Activated naive CD4-positive, alpha-beta T cell treated with anti-CD3 and anti-CD28 coated beads for 36 hours (primary cell): ENCODE results near the gene CRACR2B. TPM values are rescaled to one million over a fixed set of nuclear protein-coding genes. Genes with fewer than 3 reads are reported as not detected.

ENCODE experiments used
- CTCF ChIA-PET: fragments of 350-600 bp; sonication (Branson Sonifier 250); formaldehyde crosslinking; loops from one replicate; lab custom pipeline; 2021; ENCODE audit warnings: antibody characterized with exemption; lab: Charles Lee
- DNase-seq: peaks from one replicate; pipeline ENCODE4 v3.0.0-alpha.2; 2020
- H3K27ac Mint-ChIP-seq: one replicate; pipeline ENCODE4 v1.8.0; 2021; ENCODE audit warnings: mild to moderate bottlenecking, mixed read lengths
- H3K27me3 Mint-ChIP-seq: one replicate; pipeline ENCODE4 v1.8.0; 2021; ENCODE audit warnings: low read depth, mixed read lengths
- H3K36me3 Mint-ChIP-seq: one replicate; pipeline ENCODE4 v1.8.0; 2021; ENCODE audit warnings: low read depth, mixed read lengths
- H3K4me1 Mint-ChIP-seq: one replicate; pipeline ENCODE4 v1.8.0; 2021; ENCODE audit warnings: low read depth, mixed read lengths
- H3K4me3 Mint-ChIP-seq: one replicate; pipeline ENCODE4 v1.8.0; 2021; ENCODE audit warnings: mild to moderate bottlenecking, moderate library complexity, mixed read lengths
- H3K9me3 Mint-ChIP-seq: one replicate; pipeline ENCODE4 v1.8.0; 2021; ENCODE audit warnings: mixed read lengths
- intact Hi-C: fragments of 100-400 bp; cut with micrococcal nuclease; formaldehyde crosslinking; loops from one replicate; pipeline ENCODE4 v1.15.1; 2023
- total RNA-seq, 2 experiments: library from RNA; stranded (reverse); gene quantifications; one replicate each; pipeline ENCODE4 v1.2.3, GENCODE V29; 2021

The CRACR2B gene
- total RNA-seq, 2 experiments from 2014 or later: 0.32 to 0.41 TPM

- no peak for DNase-seq
- H3K4me1 Mint-ChIP-seq: peaks cover 35% of the 10 kb centered on the region
- peaks cover 28% of the 10 kb centered on the region for H3K36me3 Mint-ChIP-seq
- H3K9me3 Mint-ChIP-seq: no peaks in the 10 kb centered on the region
- CTCF ChIA-PET: interaction anchor here (0.6 kb wide), 1 partner anchor 128 kb away, joined by 4 read pairs; no protein-coding TSS in a partner anchor
- H3K27ac Mint-ChIP-seq: peak overlapping the region; percentile 97
- H3K4me3 Mint-ChIP-seq: peak overlapping the region; percentile 84
- intact Hi-C loops: loop anchor here (1.0 to 5.0 kb wide), 6 partner anchors 11 to 356 kb away; partner anchors contain the start of genes CHID1, POLR2L, PTDSS2 and TSPAN4
- no peaks in the 10 kb centered on the region for H3K27me3 Mint-ChIP-seq
Observed at GRCh38 chr11:808427-809286, 19.1 kb upstream of the CRACR2B start.

- peaks cover 31% of the 10 kb centered on the region for H3K36me3 Mint-ChIP-seq
- H3K4me1 Mint-ChIP-seq: peaks cover 33% of the 10 kb centered on the region
- DNase-seq: peak; percentile 99
- CTCF ChIA-PET: no interaction called here
- H3K27ac Mint-ChIP-seq: peak within 1 kb of the TSS; percentile 97
- no peaks in the 10 kb centered on the region for H3K27me3 Mint-ChIP-seq
- peak within 1 kb of the TSS; percentile 84 for H3K4me3 Mint-ChIP-seq
- intact Hi-C loops: loop anchor here (1.0 to 5.0 kb wide), 6 partner anchors 10 to 357 kb away; partner anchors contain the start of genes CHID1, POLR2L, PTDSS2 and TSPAN4
- no peaks in the 10 kb centered on the region for H3K9me3 Mint-ChIP-seq
Observed at GRCh38 chr11:809287-810039, 18.3 kb upstream of the CRACR2B start, which contains the start of gene RPLP2. Gene RPLP2, plus strand, starts transcription at chr11:809967. Its CDS starts 268 bp downstream, at chr11:810235.

GRCh38 chr11:810040-810567, 17.6 kb upstream of the CRACR2B start:
- Mint-ChIP-seq H3K36me3 (peaks cover 31% of the 10 kb centered on the region), H3K4me3 (peak overlapping the region; percentile 84), H3K9me3 (no peaks in the 10 kb centered on the region), H3K27me3 (no peaks in the 10 kb centered on the region), H3K4me1 (peaks cover 33% of the 10 kb centered on the region), H3K27ac (peak overlapping the region; percentile 97)
- no peak for DNase-seq
- CTCF ChIA-PET: interaction anchor here (0.7 kb wide), 1 partner anchor 134 kb away, joined by 3 read pairs; no protein-coding TSS in a partner anchor
- intact Hi-C loops: no loop called here

- intact Hi-C loops: no loop called here
- peak overlapping the region; percentile 84 for H3K4me3 Mint-ChIP-seq
- DNase-seq: no peak
- no peaks in the 10 kb centered on the region for H3K27me3 Mint-ChIP-seq
- H3K27ac Mint-ChIP-seq: peak overlapping the region; percentile 32
- H3K9me3 Mint-ChIP-seq: no peaks in the 10 kb centered on the region
- H3K4me1 Mint-ChIP-seq: peaks cover 30% of the 10 kb centered on the region
- peaks cover 31% of the 10 kb centered on the region for H3K36me3 Mint-ChIP-seq
- CTCF ChIA-PET: no interaction called here
Observed at GRCh38 chr11:811446-812245, 16.1 kb upstream of the CRACR2B start.

GRCh38 chr11:812390-812789, 15.3 kb upstream of the CRACR2B start:
- Mint-ChIP-seq H3K9me3 (no peaks in the 10 kb centered on the region), H3K36me3 (peaks cover 31% of the 10 kb centered on the region), H3K27ac (no peak overlapping the region), H3K4me1 (peaks cover 30% of the 10 kb centered on the region), H3K27me3 (no peaks in the 10 kb centered on the region), H3K4me3 (peak overlapping the region; percentile 84)
- DNase-seq: no peak
- CTCF ChIA-PET: no interaction called here
- intact Hi-C loops: no loop called here

GRCh38 chr11:813072-813455, 14.7 kb upstream of the CRACR2B start:
- Mint-ChIP-seq H3K4me1 (peaks cover 26% of the 10 kb centered on the region), H3K36me3 (peaks cover 30% of the 10 kb centered on the region), H3K4me3 (no peak overlapping the region), H3K27ac (no peak overlapping the region), H3K27me3 (no peaks in the 10 kb centered on the region), H3K9me3 (no peaks in the 10 kb centered on the region)
- intact Hi-C loops: no loop called here
- CTCF ChIA-PET: no interaction called here
- no peak for DNase-seq

- intact Hi-C loops: no loop called here
- no peak for DNase-seq
- H3K36me3 Mint-ChIP-seq: peaks cover 30% of the 10 kb centered on the region
- CTCF ChIA-PET: no interaction called here
- H3K27ac Mint-ChIP-seq: no peak overlapping the region
- H3K9me3 Mint-ChIP-seq: no peaks in the 10 kb centered on the region
- H3K27me3 Mint-ChIP-seq: no peaks in the 10 kb centered on the region
- H3K4me1 Mint-ChIP-seq: peaks cover 24% of the 10 kb centered on the region
- H3K4me3 Mint-ChIP-seq: no peak overlapping the region
Observed at GRCh38 chr11:813456-814096, 14.1 kb upstream of the CRACR2B start.

- H3K27ac Mint-ChIP-seq: no peak overlapping the region
- H3K27me3 Mint-ChIP-seq: no peaks in the 10 kb centered on the region
- peaks cover 24% of the 10 kb centered on the region for H3K36me3 Mint-ChIP-seq
- H3K4me1 Mint-ChIP-seq: peaks cover 24% of the 10 kb centered on the region
- H3K9me3 Mint-ChIP-seq: no peaks in the 10 kb centered on the region
- H3K4me3 Mint-ChIP-seq: no peak overlapping the region
- intact Hi-C loops: no loop called here
- DNase-seq: no peak
- CTCF ChIA-PET: no interaction called here
Observed at GRCh38 chr11:815675-816432, 11.9 kb upstream of the CRACR2B start.

- H3K4me3 Mint-ChIP-seq: no peak overlapping the region
- intact Hi-C loops: no loop called here
- no peaks in the 10 kb centered on the region for H3K9me3 Mint-ChIP-seq
- no peaks in the 10 kb centered on the region for H3K27me3 Mint-ChIP-seq
- peaks cover 23% of the 10 kb centered on the region for H3K4me1 Mint-ChIP-seq
- no peak overlapping the region for H3K27ac Mint-ChIP-seq
- DNase-seq: no peak
- peaks cover 18% of the 10 kb centered on the region for H3K36me3 Mint-ChIP-seq
- CTCF ChIA-PET: no interaction called here
Observed at GRCh38 chr11:816433-816779, 11.3 kb upstream of the CRACR2B start.

GRCh38 chr11:818396-819128, 9.2 kb upstream of the CRACR2B start, which contains the start of gene PNPLA2:
Gene PNPLA2, plus strand, starts transcription at chr11:818914. Its CDS starts 805 bp downstream, at chr11:819719.
- peak within 1 kb of the TSS; percentile 75 for H3K4me3 Mint-ChIP-seq
- H3K27me3 Mint-ChIP-seq: no peaks in the 10 kb centered on the region
- H3K4me1 Mint-ChIP-seq: peaks cover 13% of the 10 kb centered on the region
- H3K36me3 Mint-ChIP-seq: peaks cover 7% of the 10 kb centered on the region
- H3K27ac Mint-ChIP-seq: no peak within 1 kb of the TSS
- no peaks in the 10 kb centered on the region for H3K9me3 Mint-ChIP-seq
- intact Hi-C loops: loop anchor here (1.0 kb wide), 2 partner anchors 9 to 22 kb away; partner anchors contain the start of gene RPLP2
- DNase-seq: no peak
- CTCF ChIA-PET: interaction anchor here (1.0 kb wide), 1 partner anchor 16 kb away, joined by 3 read pairs; no protein-coding TSS in a partner anchor
